Measurements from ENCODE around the gene ATP6V0D1.

Gene ATP6V0D1

GRCh38 chr16:67392301-67393059 is 88.5 kb downstream of the ATP6V0D1 start:
- no peak for DNase-seq

- DNase-seq = no peak
Measured at GRCh38 chr16:67391424-67392300, 89.3 kb downstream of the ATP6V0D1 start.

- DNase-seq = no peak
Measured at GRCh38 chr16:67390816-67391423, 90.0 kb downstream of the ATP6V0D1 start.

- no peak for DNase-seq
Measured at GRCh38 chr16:67389911-67390815, 90.8 kb downstream of the ATP6V0D1 start.

- DNase-seq = no peak
Measured at GRCh38 chr16:67388591-67388990, 92.4 kb downstream of the ATP6V0D1 start.

- no peak for DNase-seq
Measured at GRCh38 chr16:67388191-67388590, 92.8 kb downstream of the ATP6V0D1 start.

Measured in fibroblast of skin of scalp (primary cell).